WTC11 (cell line): ENCODE data around the gene KRT28.

Source experiments
- ATF3 ChIP-seq: sonication (generic); formaldehyde crosslinking; conservative IDR thresholded peaks from 2 replicates; pipeline ENCODE4 v1.8.1; 2022; ENCODE audit warnings: mild to moderate bottlenecking, missing genetic modification reagents
- CBFB ChIP-seq: sonication (generic); formaldehyde crosslinking; IDR thresholded peaks from 2 replicates; pipeline ENCODE4 v1.8.1; 2022; ENCODE audit warnings: mild to moderate bottlenecking, low read depth, missing genetic modification reagents
- E2F5 ChIP-seq: sonication (generic); formaldehyde crosslinking; IDR thresholded peaks from 2 replicates; pipeline ENCODE4 v1.8.1; 2022; ENCODE audit warnings: mild to moderate bottlenecking, moderate library complexity, missing genetic modification reagents
- EMX1 ChIP-seq: fragments of 250-450 bp; sonication (Bioruptor Pico); IDR thresholded peaks from 2 replicates; pipeline ENCODE4 v1.8.0; 2021; ENCODE audit warnings: mild to moderate bottlenecking
- ETV6 ChIP-seq: sonication (generic); formaldehyde crosslinking; IDR thresholded peaks from 2 replicates; pipeline ENCODE4 v1.8.1; 2022; ENCODE audit warnings: mild to moderate bottlenecking, missing genetic modification reagents
- NR3C1 ChIP-seq: sonication (generic); formaldehyde crosslinking; conservative IDR thresholded peaks from 2 replicates; pipeline ENCODE4 v1.8.1; 2023; ENCODE audit warnings: low read depth, mild to moderate bottlenecking, missing genetic modification reagents
- TEAD1 ChIP-seq: sonication (generic); formaldehyde crosslinking; IDR thresholded peaks from 2 replicates; pipeline ENCODE4 v1.8.0; 2022; ENCODE audit warnings: mild to moderate bottlenecking, missing genetic modification reagents
- USF1 ChIP-seq: sonication (generic); formaldehyde crosslinking; IDR thresholded peaks from 2 replicates; pipeline ENCODE4 v1.8.0; 2022; ENCODE audit warnings: mild to moderate bottlenecking, missing genetic modification reagents
- USF2 ChIP-seq: sonication (generic); formaldehyde crosslinking; IDR thresholded peaks from 2 replicates; pipeline ENCODE4 v1.8.1; 2023; ENCODE audit warnings: mild to moderate bottlenecking, missing genetic modification reagents, moderate library complexity
- ZBTB21 ChIP-seq: sonication (generic); formaldehyde crosslinking; IDR thresholded peaks from 2 replicates; pipeline ENCODE4 v1.8.1; 2023; ENCODE audit warnings: mild to moderate bottlenecking, missing genetic modification reagents, borderline replicate concordance
- ZNF121 ChIP-seq: sonication (generic); formaldehyde crosslinking; IDR thresholded peaks from 2 replicates; pipeline ENCODE4 v1.8.0; 2023; ENCODE audit warnings: missing genetic modification reagents
- TF ChIP-seq, protein P1 (sequence below): fragments of 200-600 bp; IDR thresholded peaks from 2 replicates; pipeline ENCODE4 v1.8.0; 2022; ENCODE audit warnings: antibody characterized with exemption
- TF ChIP-seq, protein P2 (sequence below): sonication (generic); formaldehyde crosslinking; IDR thresholded peaks from 2 replicates; pipeline ENCODE4 v1.8.0; 2022; ENCODE audit warnings: mild to moderate bottlenecking, missing genetic modification reagents

DNA sequence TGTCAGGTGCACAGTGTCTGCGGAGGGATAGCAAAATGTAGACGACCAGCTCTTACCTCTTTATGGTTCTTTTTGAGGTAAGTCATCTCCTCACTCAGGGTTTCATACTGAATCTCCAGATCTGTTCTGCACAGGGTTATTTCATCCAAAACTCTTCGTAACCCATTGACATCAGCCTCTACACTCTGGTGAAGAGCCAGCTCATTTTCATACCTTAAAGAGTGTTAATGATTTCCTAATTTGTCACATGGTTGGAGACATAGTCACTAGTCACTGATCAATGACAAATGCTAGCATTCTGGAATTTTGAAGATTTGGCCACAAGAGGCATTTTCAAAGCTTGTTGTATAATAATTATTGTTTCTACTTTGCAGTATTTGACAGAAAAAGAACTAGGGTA, 46.0 kb downstream of the KRT28 start:
- TF ChIP-seq, protein P1, sequence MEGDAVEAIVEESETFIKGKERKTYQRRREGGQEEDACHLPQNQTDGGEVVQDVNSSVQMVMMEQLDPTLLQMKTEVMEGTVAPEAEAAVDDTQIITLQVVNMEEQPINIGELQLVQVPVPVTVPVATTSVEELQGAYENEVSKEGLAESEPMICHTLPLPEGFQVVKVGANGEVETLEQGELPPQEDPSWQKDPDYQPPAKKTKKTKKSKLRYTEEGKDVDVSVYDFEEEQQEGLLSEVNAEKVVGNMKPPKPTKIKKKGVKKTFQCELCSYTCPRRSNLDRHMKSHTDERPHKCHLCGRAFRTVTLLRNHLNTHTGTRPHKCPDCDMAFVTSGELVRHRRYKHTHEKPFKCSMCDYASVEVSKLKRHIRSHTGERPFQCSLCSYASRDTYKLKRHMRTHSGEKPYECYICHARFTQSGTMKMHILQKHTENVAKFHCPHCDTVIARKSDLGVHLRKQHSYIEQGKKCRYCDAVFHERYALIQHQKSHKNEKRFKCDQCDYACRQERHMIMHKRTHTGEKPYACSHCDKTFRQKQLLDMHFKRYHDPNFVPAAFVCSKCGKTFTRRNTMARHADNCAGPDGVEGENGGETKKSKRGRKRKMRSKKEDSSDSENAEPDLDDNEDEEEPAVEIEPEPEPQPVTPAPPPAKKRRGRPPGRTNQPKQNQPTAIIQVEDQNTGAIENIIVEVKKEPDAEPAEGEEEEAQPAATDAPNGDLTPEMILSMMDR, result no peak
- TF ChIP-seq ATF3 (no peak), NR3C1 (CRISPR knock-in tag) (no peak), CBFB (no peak), ZNF121 (no peak), ETV6 (CRISPR knock-in tag) (no peak), USF2 (CRISPR knock-in tag) (no peak), USF1 (CRISPR knock-in tag) (no peak), ZBTB21 (no peak), EMX1 (CRISPR knock-in tag) (no peak), TEAD1 (no peak), E2F5 (no peak)
- TF ChIP-seq, protein P2, sequence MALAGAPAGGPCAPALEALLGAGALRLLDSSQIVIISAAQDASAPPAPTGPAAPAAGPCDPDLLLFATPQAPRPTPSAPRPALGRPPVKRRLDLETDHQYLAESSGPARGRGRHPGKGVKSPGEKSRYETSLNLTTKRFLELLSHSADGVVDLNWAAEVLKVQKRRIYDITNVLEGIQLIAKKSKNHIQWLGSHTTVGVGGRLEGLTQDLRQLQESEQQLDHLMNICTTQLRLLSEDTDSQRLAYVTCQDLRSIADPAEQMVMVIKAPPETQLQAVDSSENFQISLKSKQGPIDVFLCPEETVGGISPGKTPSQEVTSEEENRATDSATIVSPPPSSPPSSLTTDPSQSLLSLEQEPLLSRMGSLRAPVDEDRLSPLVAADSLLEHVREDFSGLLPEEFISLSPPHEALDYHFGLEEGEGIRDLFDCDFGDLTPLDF, result no peak
